ENCODE data around the gene POTEF.
"Not testable (repeated sequence)": the region's sequence is repeated elsewhere in the genome, so short reads cannot be mapped to it uniquely, and the experiment has no call there.

Gene POTEF

GRCh38 chr2:130102597-130103363, 26.2 kb downstream of the POTEF start:
- FAIRE-seq: not testable (repeated sequence)

- FAIRE-seq: not testable (repeated sequence)
Measured at GRCh38 chr2:130062645-130063044, 66.4 kb downstream of the POTEF start.

- FAIRE-seq: not testable (repeated sequence)
Measured at GRCh38 chr2:130059982-130060381, 69.0 kb downstream of the POTEF start.

GRCh38 chr2:130056336-130056735, 72.7 kb downstream of the POTEF start:
- not testable (repeated sequence) for FAIRE-seq

DNA sequence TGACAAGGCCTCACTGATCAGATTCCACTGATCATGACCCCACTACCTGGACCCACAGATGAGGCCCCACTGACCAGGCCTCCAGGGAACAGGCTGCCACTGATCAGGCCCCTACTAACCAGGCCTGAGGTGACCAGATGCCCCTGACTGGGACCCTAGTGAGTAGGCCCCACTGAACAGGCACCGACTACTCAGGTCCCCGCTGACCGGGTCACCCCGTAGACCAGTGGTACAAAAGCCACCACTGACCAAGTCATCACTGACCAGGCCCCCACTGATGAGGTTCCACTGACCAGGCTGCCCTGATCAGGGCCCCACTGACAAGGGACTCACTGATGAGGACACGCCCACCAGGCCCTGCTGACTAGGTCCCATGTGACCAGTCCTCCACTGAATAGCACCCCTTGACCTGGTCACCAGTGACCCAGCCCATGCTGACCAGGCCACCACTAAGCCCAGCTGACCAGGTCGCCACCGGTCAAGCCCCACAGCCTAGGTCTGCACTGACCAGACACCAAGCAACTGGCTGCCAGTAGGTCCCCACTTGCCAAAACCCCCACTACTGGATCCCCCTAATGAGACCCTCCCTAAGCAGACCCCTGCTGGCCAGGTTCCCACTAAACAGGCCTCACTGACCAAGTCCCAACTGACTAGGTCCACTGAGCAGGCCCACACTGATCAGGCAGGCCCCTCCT, 75.7 kb downstream of the POTEF start:
- FAIRE-seq: not testable (repeated sequence)

GRCh38 chr2:130052376-130052775, 76.6 kb downstream of the POTEF start:
- not testable (repeated sequence) for FAIRE-seq

- FAIRE-seq: not testable (repeated sequence)
Measured at GRCh38 chr2:130048422-130048821, 80.6 kb downstream of the POTEF start.

GRCh38 chr2:130038265-130038603, 90.8 kb downstream of the POTEF start:
- FAIRE-seq: not testable (repeated sequence)

- FAIRE-seq: not testable (repeated sequence)
Measured at GRCh38 chr2:130025931-130026330, 103.1 kb downstream of the POTEF start.
